Spleen (tissue), 11 donors: ENCODE data around the gene STX12. TPM values are rescaled to one million over a fixed set of nuclear protein-coding genes. Genes with fewer than 3 reads are reported as not detected.

ENCODE experiments used
- DNase-seq: peaks from one replicate; pipeline ENCODE4 v3.0.0-alpha.2; 2020
- H3K27ac ChIP-seq, 8 donors: fragments of 200-600 bp; sonication (generic) in 7 of 8; 1 replicate in 4 of 8; 2 replicates in 4 of 8; pipeline versions ENCODE4 v1.5.0 to v1.8.0; 2016 to 2021; ENCODE audit warnings: inconsistent platforms in 4 of 8, mild to moderate bottlenecking in 4 of 8, moderate library complexity in 1 of 8
- H3K27me3 ChIP-seq, 7 donors: fragments of 200-600 bp; sonication (generic) in 6 of 7; replicated peaks in 1 of 7; 1 replicate in 4 of 7; 2 replicates in 3 of 7; pipeline versions ENCODE4 v1.5.0 to v1.8.0; 2016 to 2021; ENCODE audit warnings: inconsistent platforms in 3 of 7, mild to moderate bottlenecking in 1 of 7
- H3K36me3 ChIP-seq, 6 donors: fragments of 200-600 bp; sonication (generic) in 5 of 6; 1 replicate in 4 of 6; 2 replicates in 2 of 6; pipeline versions ENCODE4 v1.5.0 to v1.8.0; 2016 to 2021; ENCODE audit warnings: inconsistent platforms in 2 of 6
- H3K4me1 ChIP-seq, 6 donors: fragments of 200-600 bp; sonication (generic) in 5 of 6; 1 replicate in 3 of 6; 2 replicates in 3 of 6; pipeline versions ENCODE4 v1.5.0 to v1.8.0; 2016 to 2021; ENCODE audit warnings: inconsistent platforms in 3 of 6
- H3K4me3 ChIP-seq, 8 donors: fragments of 200-600 bp; sonication (generic) in 7 of 8; 1 replicate in 4 of 8; 2 replicates in 4 of 8; pipeline versions ENCODE4 v1.5.0 to v1.8.0; 2016 to 2021; ENCODE audit warnings: inconsistent platforms in 4 of 8, mild to moderate bottlenecking in 4 of 8, moderate library complexity in 2 of 8
- H3K9me3 ChIP-seq, 8 donors: fragments of 200-600 bp; sonication (generic) in 7 of 8; 1 replicate in 4 of 8; 2 replicates in 4 of 8; pipeline versions ENCODE4 v1.5.0 to v1.8.0; 2016 to 2021; ENCODE audit warnings: inconsistent platforms in 4 of 8
- POLR2A ChIP-seq, 3 donors: fragments of 450-650 bp; IDR thresholded peaks; one replicate each; pipeline ENCODE4 v1.5.1; 2017; ENCODE audit warnings: antibody characterized with exemption in 3 of 3, mild to moderate bottlenecking in 1 of 3
- POLR2AphosphoS5 ChIP-seq, 3 donors: sonication (generic); formaldehyde crosslinking; IDR thresholded peaks; one replicate each; pipeline ENCODE4 v1.5.1; 2017; ENCODE audit warnings: antibody characterized with exemption in 3 of 3
- WGBS, 5 donors: extraction: QIAGEN DNeasy Blood & Tissue Kit in 3 of 5; methylation state at CpG; one replicate each; pipeline versions ENCODE4 v1.1.5 to v1.1.7; 2013 to 2018; 5-methylcytosine and 5-hydroxymethylcytosine counted together
- intact Hi-C: fragments of 100-400 bp; cut with DNase I; formaldehyde crosslinking; loops from one replicate; pipeline ENCODE4 v1.15.0; 2023; ENCODE audit warnings: low total_unique reads
- polyA plus RNA-seq, 3 donors: library from polyadenylated mRNA; stranded (reverse); fragments of 200-250 nt; gene quantifications; one replicate each; pipeline ENCODE4 v1.2.1, GENCODE V29; 2013
- total RNA-seq, 7 donors: library from RNA; depleted of rRNA in 3 of 7; stranded (reverse); fragments of >200 nt in 3 of 7; fragmentation: NEBNext Ultra II Directional in 4 of 7; extraction: Animal tissue kit (Norgen Biotek cat#: 25700) in 4 of 7; gene quantifications; one replicate each; pipeline versions ENCODE4 v1.1.0 to v1.2.1, GENCODE V29; 2016 to 2021
- TF ChIP-seq, protein P1 (sequence below), 11 experiments: fragments of 200-600 bp in 7 of 11; fragments of 450-650 bp in 4 of 11; sonication (generic) in 4 of 11; IDR thresholded peaks in 8 of 11; conservative IDR thresholded peaks in 3 of 11; 1 replicate in 7 of 11; 2 replicates in 4 of 11; pipeline versions ENCODE4 v1.4.0 to v1.8.0; 2016 to 2021; ENCODE audit warnings: antibody characterized with exemption in 11 of 11, inconsistent platforms in 4 of 11, mild to moderate bottlenecking in 1 of 11
- donor health status: healthy with polysubstance abuse.
- donor health status: DM: no; HTN: no; CAD: no; lungs with moderate emphysema.
- donor health status: DM: no; HTN: no; CAD: no.
- donor health status: Bipolar disorder and iron deficiency.
- donor health status: healthy.
- donor health status: DM: no; HTN: no; CAD: no.
- donor health status: DM: yes; HTN: yes; CAD: no.

STX12 gene
- total and polyA plus RNA-seq, 10 donors, result 17.7 to 88.1 (median 48.2) TPM

DNA sequence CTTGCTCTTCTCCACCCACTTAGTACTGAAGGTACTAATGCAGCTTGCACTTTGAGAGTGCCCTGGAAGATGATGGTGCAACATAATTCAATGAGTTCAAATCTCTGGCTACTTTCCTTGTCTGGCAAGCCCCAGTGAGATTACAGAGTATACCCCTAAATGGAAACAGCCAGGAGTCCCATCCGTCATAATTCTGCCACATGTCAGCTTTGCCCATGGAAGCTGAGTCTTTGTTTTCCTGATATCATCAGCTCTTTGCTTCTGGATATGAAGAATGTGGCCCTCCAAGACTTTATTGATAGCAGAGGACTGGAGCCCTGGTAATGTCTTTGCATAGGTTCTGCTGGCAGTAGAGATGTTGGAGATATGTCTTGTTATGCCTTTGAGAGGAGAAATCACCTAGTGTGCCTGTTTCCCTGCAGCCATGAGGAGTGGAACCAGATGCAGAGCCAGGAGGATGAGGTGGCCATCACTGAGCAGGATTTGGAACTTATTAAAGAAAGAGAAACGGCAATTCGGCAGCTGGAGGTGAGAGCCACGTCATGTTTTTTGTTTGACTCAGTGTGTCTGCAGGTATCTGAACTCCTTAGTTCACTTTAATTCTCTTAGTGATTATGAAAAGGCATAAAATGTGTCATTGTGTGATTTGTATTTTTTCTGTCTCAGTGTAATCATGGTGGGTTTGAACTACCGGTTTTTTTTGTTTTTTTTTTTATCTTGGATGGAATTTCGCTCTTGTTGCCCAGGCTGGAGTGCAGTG is 38.9 kb downstream of the STX12 start:
- TF ChIP-seq POLR2AphosphoS5 (IDR thresholded peaks at IDR 0.05), result no peak
- TF ChIP-seq POLR2A (IDR thresholded peaks at IDR 0.05), result no peak
- TF ChIP-seq, protein P1, sequence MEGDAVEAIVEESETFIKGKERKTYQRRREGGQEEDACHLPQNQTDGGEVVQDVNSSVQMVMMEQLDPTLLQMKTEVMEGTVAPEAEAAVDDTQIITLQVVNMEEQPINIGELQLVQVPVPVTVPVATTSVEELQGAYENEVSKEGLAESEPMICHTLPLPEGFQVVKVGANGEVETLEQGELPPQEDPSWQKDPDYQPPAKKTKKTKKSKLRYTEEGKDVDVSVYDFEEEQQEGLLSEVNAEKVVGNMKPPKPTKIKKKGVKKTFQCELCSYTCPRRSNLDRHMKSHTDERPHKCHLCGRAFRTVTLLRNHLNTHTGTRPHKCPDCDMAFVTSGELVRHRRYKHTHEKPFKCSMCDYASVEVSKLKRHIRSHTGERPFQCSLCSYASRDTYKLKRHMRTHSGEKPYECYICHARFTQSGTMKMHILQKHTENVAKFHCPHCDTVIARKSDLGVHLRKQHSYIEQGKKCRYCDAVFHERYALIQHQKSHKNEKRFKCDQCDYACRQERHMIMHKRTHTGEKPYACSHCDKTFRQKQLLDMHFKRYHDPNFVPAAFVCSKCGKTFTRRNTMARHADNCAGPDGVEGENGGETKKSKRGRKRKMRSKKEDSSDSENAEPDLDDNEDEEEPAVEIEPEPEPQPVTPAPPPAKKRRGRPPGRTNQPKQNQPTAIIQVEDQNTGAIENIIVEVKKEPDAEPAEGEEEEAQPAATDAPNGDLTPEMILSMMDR (IDR thresholded peaks at IDR 0.05 in 8 of 11, conservative IDR thresholded peaks at IDR 0.05 in 3 of 11), result no peak
- intact Hi-C loops, result no loop called here
- 80 to 96% (median 90%) methylated on average over 6 of the region's 6 CpGs for WGBS, 5 donors
- Histone ChIP-seq H3K36me3 (peaks cover 0 to 100% (median 50%) of the 10 kb centered on the region in 6 donors), H3K27ac (no peak overlapping the region), H3K4me3 (no peak overlapping the region), H3K27me3 (no peaks in the 10 kb centered on the region), H3K9me3 (no peaks in the 10 kb centered on the region), H3K4me1 (no peaks in the 10 kb centered on the region)
- DNase-seq, result no peak

DNA sequence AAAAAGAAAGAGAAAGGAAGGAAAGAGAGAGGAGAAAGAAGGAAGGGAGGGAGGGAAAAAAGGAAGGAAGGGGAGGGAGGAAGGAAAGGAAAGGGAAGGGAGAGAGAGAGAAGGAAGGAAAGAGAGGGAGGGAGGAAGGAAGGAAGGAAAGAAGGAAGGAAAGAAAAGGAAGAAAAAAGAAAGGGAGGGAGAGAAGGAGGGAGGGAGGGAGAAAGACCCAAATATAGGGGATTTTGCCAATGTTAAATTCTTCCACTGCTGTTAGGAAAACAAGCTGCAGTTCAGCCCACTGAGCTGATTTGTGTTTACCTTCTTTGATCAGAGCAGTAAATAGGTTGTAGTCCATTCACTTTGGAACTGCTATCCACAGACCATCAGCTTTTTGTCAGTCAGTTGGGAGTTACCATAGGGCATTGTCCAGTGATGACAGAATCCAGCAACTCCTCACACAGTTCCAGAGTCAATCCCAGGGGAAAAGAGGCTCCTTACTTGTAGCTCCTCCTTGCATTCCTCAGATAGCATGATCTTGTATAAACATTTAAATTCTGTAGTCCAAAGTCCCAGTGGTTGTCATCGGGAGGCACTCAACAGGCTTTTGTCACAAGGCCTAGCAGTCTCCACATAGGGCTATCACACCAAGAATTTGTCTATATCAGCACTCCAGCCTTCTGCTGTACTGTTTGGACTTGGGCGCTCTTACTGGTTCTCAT is 44.1 kb downstream of the STX12 start:
- H3K4me3 ChIP-seq, result no peak overlapping the region
- no peaks in the 10 kb centered on the region for H3K9me3 ChIP-seq
- no peaks in the 10 kb centered on the region for H3K4me1 ChIP-seq
- no peaks in the 10 kb centered on the region for H3K27me3 ChIP-seq
- TF ChIP-seq, protein P1 (IDR thresholded peaks at IDR 0.05 in 8 of 11, conservative IDR thresholded peaks at IDR 0.05 in 3 of 11), result no peak
- TF ChIP-seq POLR2A (IDR thresholded peaks at IDR 0.05), result no peak
- no peak for TF ChIP-seq POLR2AphosphoS5 (IDR thresholded peaks at IDR 0.05)
- intact Hi-C loops, result no loop called here
- no peak for DNase-seq
- no peak overlapping the region for H3K27ac ChIP-seq
- 77 to 90% (median 87%) methylated on average over 2 of the region's 2 CpGs for whole genome bisulfite sequencing, 5 donors
- peaks cover 0 to 99% (median 80%) of the 10 kb centered on the region in 6 donors for H3K36me3 ChIP-seq

DNA sequence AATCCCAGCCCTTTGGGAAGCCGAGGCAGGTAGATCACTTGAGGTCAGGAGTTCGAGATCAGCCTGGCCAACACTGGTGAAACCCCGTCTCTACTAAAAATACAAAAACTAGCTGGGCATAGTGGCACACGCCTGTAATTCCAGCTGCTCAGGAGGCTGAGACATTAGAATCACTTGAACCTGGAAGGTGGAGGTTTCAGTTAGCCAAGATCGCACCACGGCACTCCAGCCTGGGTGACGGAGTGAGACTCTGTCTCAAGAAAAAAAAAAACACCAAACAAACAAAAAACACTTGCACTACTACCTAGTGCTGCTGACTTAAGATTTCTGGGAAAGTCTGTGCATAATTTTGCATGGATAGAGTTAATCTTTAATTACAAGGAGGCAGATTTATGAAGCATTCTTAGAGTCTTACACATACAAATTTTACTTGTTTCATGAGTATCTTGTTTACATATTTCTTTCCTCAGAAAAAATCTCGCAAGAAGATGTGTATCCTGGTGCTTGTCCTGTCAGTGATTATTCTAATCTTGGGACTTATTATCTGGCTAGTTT is 48.8 kb downstream of the STX12 start:
- no peak overlapping the region for H3K27ac ChIP-seq
- 91 to 96% (median 95%) methylated on average over 8 of the region's 8 CpGs for WGBS, 5 donors

More for the DNA sequence above, 48.8 kb downstream of the STX12 start:
- no peaks in the 10 kb centered on the region for H3K27me3 ChIP-seq
- peaks cover 0 to 89% (median 60%) of the 10 kb centered on the region in 6 donors for H3K36me3 ChIP-seq
- intact Hi-C loops, result no loop called here
- no peaks in the 10 kb centered on the region for H3K4me1 ChIP-seq
- TF ChIP-seq POLR2A (IDR thresholded peaks at IDR 0.05) (no peak), POLR2AphosphoS5 (IDR thresholded peaks at IDR 0.05) (no peak)
- TF ChIP-seq, protein P1 (IDR thresholded peaks at IDR 0.05 in 8 of 11, conservative IDR thresholded peaks at IDR 0.05 in 3 of 11), result no peak
- no peak for DNase-seq
- H3K4me3 ChIP-seq, result no peak overlapping the region
- H3K9me3 ChIP-seq, result no peaks in the 10 kb centered on the region
